ENCODE results near the gene SORL1.

SORL1 gene

DNA sequence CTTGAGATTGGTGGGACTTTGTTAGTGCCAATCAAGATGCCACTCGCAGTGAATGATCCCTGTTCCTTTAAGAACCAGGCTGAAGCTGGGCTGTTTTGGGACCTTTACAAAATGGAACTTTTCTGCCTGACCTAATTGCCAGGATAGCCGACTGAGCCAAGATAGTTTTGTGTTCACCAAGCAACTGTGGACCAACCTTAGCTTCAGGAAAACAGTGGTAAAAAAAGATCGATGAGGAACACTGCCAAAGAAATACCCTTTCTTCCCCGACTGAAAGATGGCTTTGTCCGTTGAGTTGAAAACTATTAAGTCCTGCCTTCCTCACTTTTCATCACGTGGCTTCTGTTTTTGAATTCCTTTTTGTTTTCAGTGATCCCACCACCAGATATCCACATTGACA is 158.6 kb downstream of the SORL1 start:
- TF ChIP-seq, protein P1, sequence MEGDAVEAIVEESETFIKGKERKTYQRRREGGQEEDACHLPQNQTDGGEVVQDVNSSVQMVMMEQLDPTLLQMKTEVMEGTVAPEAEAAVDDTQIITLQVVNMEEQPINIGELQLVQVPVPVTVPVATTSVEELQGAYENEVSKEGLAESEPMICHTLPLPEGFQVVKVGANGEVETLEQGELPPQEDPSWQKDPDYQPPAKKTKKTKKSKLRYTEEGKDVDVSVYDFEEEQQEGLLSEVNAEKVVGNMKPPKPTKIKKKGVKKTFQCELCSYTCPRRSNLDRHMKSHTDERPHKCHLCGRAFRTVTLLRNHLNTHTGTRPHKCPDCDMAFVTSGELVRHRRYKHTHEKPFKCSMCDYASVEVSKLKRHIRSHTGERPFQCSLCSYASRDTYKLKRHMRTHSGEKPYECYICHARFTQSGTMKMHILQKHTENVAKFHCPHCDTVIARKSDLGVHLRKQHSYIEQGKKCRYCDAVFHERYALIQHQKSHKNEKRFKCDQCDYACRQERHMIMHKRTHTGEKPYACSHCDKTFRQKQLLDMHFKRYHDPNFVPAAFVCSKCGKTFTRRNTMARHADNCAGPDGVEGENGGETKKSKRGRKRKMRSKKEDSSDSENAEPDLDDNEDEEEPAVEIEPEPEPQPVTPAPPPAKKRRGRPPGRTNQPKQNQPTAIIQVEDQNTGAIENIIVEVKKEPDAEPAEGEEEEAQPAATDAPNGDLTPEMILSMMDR (conservative IDR thresholded peaks at IDR 0.05; ENCODE audit: low read depth, low read length) = no peak
- no peak overlapping the region for H3K4me3 ChIP-seq (ENCODE audit: low read length)
- DNase-seq (ENCODE audit: low read depth) = no peak

DNA sequence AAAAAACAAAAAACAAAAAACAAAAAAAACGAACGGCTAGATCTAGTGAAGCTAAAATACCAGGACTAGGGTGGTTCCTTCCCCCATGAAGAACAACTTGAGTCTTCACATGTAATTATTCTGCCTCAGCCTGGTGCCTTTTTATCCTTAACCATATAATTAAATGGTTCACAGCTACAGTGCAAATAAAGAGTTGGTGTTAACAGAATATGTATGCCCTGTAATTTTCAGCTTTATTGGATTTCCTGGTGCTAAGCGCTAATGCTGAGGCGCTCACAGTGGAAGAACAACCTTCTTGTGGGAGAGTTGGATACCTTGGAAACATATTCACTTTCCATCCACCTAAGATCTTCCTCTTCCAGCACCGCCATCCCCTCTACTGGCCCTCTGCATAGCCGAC is 159.1 kb downstream of the SORL1 start:
- TF ChIP-seq, protein P1 (conservative IDR thresholded peaks at IDR 0.05; ENCODE audit: low read depth, low read length) = no peak
- H3K4me3 ChIP-seq (ENCODE audit: low read length) = no peak overlapping the region
- DNase-seq (ENCODE audit: low read depth) = no peak

DNA sequence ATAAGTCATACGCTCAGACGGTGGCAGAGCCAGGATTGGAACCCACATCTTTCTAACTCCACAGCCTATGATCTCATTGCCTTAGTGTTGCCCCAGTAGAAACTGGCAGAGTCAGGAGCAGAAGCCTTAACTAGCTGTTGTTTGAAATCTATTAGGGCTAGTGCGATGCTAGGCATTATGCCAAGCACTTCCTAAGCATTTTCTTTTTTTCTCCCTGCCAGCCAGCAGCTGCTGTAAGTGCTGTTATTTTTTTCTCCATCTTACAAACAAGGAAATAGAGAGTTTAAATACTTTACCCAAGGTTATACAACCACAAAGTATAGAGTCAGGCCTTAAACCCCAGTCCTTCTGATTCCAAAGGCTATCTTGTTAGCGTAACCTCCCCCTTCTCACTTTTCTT is 161.6 kb downstream of the SORL1 start:
- DNase-seq (ENCODE audit: low read depth) = peak; percentile 47
- TF ChIP-seq, protein P1 (conservative IDR thresholded peaks at IDR 0.05; ENCODE audit: low read depth, low read length) = no peak
- H3K4me3 ChIP-seq (ENCODE audit: low read length) = no peak overlapping the region

DNA sequence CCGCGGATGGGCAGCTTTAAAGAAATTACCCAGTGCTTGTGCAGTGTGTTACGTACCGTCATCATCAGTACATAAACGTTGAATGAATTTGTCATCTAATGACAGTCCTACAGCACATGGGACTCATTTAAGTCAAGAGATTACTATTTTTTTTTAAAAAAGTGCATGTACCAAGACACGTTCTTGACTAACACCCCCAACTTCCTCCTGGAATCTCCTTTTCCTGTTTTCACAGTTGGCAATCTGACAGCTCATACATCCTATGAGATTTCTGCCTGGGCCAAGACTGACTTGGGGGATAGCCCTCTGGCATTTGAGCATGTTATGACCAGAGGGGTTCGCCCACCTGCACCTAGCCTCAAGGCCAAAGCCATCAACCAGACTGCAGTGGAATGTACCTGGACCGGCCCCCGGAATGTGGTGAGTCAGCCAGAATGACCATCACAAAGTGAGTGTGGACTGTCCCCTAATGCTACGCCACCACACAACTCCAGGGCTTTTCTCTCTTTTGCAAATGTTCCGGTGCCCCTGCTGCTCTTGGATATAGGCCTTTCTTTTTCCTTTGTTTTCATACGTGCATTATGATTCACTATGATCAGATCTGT is 162.6 kb downstream of the SORL1 start:
- no peak for DNase-seq (ENCODE audit: low read depth)
- TF ChIP-seq, protein P1 (conservative IDR thresholded peaks at IDR 0.05; ENCODE audit: low read depth, low read length) = no peak

DNA sequence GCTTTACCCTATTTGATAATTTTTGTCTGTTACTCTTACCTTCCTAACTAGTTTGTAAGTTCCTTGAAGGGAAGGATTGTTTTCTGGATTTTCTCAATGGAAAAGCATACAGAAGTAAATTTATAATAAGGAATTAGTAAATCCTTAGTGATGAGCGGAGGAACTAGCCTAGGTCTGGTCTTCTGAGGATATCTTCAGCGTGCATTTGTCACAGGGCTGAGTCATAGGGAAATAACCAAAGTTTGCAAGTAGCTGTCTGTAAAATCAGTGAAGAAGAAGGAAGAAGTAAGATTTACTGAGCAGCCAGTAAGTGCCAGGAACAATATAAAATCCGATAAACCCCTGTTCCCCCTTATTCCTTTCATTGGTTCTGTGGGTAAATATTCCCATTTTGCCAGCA is 163.4 kb downstream of the SORL1 start:
- no peak overlapping the region for H3K4me3 ChIP-seq (ENCODE audit: low read length)
- TF ChIP-seq, protein P1 (conservative IDR thresholded peaks at IDR 0.05; ENCODE audit: low read depth, low read length) = no peak
- no peak for DNase-seq (ENCODE audit: low read depth)

More for the DNA sequence above, 162.6 kb downstream of the SORL1 start:
- H3K4me3 ChIP-seq (ENCODE audit: low read length) = no peak overlapping the region

DNA sequence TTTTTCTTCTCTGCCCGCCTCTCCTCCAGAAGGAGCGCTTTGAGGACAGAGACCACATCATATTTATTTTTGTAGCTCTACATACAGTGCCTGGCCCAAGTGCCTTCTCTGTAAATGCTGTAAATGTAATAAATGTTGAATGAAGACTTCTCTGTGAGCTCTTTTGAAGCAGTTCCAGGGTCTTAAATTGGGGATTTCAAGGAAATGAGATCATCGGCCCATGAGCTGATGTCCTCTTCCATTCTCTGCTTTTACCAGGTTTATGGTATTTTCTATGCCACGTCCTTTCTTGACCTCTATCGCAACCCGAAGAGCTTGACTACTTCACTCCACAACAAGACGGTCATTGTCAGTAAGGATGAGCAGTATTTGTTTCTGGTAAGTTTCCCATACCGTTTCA is 166.4 kb downstream of the SORL1 start:
- TF ChIP-seq, protein P1 (conservative IDR thresholded peaks at IDR 0.05; ENCODE audit: low read depth, low read length) = no peak
- no peak overlapping the region for H3K4me3 ChIP-seq (ENCODE audit: low read length)
- DNase-seq (ENCODE audit: low read depth) = no peak

DNA sequence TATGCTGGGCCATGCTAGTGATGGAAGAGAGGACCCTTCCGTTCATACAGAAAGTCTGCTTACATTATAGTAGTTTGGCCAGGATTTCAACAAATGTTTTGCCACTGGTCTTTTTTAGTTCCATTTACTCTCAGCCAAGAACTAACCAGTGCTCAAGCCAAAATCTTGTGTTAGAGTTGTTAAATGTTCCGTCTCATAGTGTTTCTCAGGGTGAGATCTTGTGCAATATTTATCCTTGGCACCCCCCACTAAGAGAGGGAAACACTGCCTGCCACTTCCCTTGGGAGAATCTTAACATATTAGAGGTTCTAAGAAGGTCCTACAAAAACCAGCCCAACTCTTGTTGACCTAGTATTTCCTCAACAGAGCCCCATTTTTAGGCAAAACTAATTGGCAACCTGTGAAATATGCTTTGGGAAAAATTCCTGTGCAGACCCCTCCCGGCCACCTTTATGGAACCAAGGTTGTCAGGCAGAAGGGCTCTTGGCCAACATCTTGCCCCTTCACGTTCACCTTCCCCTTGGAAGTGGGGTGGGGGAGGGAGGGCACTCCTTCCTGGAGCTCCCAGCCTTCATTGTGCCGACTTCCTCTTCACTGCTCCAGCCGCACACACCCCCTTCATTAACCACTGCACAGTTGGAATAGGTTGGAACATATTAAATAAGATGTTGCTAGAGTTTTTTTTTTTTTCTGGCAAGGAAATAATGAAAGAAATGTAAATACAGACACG is 173.8 kb downstream of the SORL1 start:
- TF ChIP-seq, protein P1 (conservative IDR thresholded peaks at IDR 0.05; ENCODE audit: low read depth, low read length) = no peak
- no peak for DNase-seq (ENCODE audit: low read depth)
- no peak overlapping the region for H3K4me3 ChIP-seq (ENCODE audit: low read length)

All from retinal pigment epithelial cell (primary cell).